ENCODE results near the gene PTCH1. TPM values are rescaled to one million over a fixed set of nuclear protein-coding genes. Genes with fewer than 3 reads are reported as not detected.

The PTCH1 gene
- total and polyA plus RNA-seq, 2 experiments from 2014 or later: 21.4 to 34.1 TPM

GRCh38 chr9:95399261-95399660, 117.5 kb downstream of the PTCH1 start (continued):
- TF ChIP-seq CTCF (conservative IDR thresholded peaks at IDR 0.05; ENCODE audit: low read depth in 2 of 2) (no peak), ZNF331 (CRISPR knock-in tag; IDR thresholded peaks at IDR 0.05; ENCODE audit: low read depth) (no peak), JUNB (IDR thresholded peaks at IDR 0.05; ENCODE audit: unreplicated experiment) (no peak), CREB1 (CRISPR knock-in tag; IDR thresholded peaks at IDR 0.05; ENCODE audit: low read depth) (no peak), REST (IDR thresholded peaks at IDR 0.05; ENCODE audit: unreplicated experiment) (no peak)

Small RNAs within 50 kb of the gene (small RNA-seq; reads per million reads assigned to genes)
- gene MT1P1 (ENCODE audit: low replicate concordance): not detected

Other genes starting within 250 kb of the PTCH1 start
- 12.9 and 18.1 TPM in 2 replicates for gene FANCC, start 199.3 kb downstream of the PTCH1 start, total RNA-seq (2014; rRNA removed; shearing (Covaris generic))
- 7.1 and 7.8 TPM in 2 replicates for gene FANCC, start 199.3 kb downstream of the PTCH1 start, polyA plus RNA-seq (2016; fragmentation: Nextera tagmentation; extraction: Ambion mirVana)

All from GM23338 (cell line).